Activated T-helper 9 cell treated with anti-CD3 and anti-CD28 coated beads, Interleukin-2, amount 50 U/mL, for 16 hours (primary cell): Measurements from ENCODE around the gene DENND1C.
A peak's percentile ranks its signal among the peaks of the same experiment; 100 is the strongest.

Experiments
- DNase-seq: peaks from one replicate; pipeline ENCODE4 v3.0.0-alpha.2; 2020; ENCODE audit warnings: low read depth

DENND1C gene, protein sequence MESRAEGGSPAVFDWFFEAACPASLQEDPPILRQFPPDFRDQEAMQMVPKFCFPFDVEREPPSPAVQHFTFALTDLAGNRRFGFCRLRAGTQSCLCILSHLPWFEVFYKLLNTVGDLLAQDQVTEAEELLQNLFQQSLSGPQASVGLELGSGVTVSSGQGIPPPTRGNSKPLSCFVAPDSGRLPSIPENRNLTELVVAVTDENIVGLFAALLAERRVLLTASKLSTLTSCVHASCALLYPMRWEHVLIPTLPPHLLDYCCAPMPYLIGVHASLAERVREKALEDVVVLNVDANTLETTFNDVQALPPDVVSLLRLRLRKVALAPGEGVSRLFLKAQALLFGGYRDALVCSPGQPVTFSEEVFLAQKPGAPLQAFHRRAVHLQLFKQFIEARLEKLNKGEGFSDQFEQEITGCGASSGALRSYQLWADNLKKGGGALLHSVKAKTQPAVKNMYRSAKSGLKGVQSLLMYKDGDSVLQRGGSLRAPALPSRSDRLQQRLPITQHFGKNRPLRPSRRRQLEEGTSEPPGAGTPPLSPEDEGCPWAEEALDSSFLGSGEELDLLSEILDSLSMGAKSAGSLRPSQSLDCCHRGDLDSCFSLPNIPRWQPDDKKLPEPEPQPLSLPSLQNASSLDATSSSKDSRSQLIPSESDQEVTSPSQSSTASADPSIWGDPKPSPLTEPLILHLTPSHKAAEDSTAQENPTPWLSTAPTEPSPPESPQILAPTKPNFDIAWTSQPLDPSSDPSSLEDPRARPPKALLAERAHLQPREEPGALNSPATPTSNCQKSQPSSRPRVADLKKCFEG

DNA sequence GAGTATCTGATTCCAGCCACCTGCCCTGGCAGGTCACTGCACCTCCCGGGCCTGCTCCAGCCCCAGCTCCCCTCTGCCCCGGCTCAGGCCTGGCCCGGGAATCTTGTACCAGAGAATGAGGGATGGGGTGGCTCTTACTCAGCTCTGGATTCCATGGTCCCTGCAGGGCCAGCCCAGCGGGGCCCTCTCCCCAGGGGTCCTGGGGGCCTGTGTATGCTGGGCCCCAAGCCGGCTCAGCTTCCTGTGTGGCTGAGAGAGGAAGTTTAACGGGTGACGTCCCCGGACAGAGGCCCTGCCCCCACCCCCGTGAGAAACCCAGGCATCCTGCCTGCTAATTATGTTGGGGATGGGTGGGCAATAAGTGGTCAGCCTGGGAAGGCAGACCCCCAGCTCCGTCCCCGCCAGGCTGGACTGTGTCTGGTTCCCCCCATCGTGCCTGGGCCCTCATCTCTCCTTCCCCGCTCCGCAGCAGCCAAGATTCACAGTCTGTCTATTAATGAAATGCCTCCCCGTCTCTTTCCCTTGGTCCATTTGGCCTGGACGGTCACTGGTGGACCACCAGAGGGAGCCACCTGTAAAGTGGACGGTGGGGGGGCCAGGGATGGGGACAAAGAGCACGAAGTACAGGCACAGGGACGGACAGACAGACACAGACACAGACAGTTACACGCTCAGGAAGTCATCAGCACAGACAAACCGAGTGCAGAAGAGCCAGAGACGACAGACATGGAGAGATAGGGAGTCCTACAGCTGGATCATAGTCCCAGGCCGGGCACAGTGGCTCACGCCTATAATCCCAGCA, at the start of gene DENND1C:
TSS of gene DENND1C (minus strand) at position 247 of the 802 bp plus-strand sequence. CDS start at position 155, 92 bp downstream.
- DNase-seq: peak; percentile 47

DNA sequence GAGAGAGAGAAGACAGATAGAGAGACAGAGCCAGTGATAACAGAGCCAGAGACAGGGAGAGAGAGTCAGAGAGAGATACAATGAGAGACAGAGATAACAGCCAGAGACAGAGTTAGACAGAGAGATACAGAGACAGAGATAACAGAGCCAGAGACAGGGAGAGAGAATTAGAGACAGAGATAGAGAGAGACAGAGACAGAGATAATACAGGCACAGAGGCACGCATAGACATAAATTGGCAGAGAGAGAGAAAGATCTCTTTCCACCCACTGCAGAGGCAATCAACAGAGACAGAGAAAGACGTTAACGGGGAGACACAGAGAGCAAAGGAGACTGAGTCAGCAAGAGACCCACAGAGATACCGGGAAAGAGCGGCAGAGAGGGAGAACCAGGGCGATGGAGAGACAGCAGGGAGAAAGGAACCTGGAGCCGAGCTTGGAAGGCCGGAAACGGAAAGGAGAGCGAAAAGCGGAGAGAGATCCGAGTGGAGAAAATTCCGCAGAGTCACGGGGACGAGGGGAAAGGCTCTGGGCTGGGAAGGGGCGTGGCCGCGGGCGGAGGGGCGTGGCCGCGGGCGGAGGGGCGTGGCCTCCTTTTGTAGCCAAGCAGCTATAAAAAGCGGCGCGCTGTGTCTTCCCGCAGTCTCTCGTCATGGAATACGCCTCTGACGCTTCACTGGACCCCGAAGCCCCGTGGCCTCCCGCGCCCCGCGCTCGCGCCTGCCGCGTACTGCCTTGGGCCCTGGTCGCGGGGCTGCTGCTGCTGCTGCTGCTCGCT, 49.0 kb upstream of the DENND1C start, which contains the start of gene TNFSF9:
TSS of gene TNFSF9 (plus strand) at position 641 of the 777 bp plus-strand sequence. CDS start at position 652, 11 bp downstream.
- peak; percentile 73 for DNase-seq

DNA sequence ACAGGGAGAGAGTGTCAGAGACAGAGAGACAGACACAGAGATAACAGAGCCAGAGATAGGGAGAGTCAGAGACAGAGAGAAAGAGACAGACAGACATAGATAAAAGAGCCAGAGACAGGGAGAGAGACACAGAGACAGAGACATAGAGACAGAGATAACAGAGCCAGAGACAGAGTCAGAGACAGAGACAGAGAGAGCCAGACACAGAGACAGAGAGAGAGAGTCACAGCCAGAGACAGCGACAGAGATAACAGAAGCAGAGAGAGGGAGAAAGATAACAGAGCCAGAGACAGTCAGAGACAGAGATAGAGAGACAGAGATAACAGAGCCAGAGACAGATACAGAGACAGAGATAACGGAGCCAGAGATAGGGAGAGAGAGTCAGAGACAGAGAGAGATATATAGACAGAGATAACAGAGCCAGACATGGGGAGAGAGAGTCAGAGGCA, 48.4 kb upstream of the DENND1C start:
- DNase-seq: no peak

DNA sequence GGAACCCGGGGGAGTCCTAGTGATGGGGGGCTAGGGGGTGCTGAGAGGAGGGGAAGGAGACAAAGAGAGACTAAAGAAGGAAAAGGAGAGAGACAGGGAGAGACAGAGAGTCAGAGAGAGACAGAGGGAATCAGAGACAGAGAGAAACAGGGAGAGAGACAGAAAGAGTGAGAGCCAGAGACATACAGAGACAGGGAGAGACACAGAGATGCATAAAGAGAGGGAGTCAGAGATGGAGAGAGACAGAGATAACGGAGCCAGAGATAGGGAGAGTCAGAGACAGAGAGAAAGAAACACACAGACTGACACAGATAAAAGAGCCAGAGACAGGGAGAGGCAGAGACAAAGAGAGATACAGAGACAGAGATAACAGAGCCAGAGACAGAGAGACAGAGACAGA, 47.8 kb upstream of the DENND1C start:
- DNase-seq: no peak

DNA sequence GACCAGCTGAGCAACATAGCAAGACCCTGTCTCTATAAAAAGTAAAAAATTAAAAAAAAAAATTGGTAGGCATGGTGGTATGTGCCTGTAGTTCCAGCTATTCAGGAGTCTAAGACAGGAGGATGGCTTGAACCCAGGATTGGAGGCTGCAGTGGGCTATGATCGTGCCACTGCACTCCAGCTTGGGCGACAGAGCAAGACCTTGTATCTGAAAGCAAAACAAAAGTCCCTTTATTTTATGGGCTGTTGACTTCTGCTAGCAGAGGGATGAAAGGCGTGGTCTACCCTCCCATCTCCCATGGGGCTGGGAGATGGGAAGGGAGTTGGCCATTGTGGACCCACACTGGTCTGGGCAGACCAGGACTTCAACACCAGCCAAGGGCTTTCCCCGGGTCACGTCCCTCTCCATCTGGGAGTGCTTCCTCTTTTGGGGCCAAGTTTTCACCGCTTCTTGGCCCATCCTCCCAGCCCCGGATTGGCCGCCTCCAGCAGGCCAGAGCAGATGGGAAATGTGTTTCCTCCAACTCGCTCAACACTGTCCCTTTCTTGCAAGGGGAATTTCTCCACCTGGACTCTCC, 47.0 kb upstream of the DENND1C start:
- no peak for DNase-seq

DNA sequence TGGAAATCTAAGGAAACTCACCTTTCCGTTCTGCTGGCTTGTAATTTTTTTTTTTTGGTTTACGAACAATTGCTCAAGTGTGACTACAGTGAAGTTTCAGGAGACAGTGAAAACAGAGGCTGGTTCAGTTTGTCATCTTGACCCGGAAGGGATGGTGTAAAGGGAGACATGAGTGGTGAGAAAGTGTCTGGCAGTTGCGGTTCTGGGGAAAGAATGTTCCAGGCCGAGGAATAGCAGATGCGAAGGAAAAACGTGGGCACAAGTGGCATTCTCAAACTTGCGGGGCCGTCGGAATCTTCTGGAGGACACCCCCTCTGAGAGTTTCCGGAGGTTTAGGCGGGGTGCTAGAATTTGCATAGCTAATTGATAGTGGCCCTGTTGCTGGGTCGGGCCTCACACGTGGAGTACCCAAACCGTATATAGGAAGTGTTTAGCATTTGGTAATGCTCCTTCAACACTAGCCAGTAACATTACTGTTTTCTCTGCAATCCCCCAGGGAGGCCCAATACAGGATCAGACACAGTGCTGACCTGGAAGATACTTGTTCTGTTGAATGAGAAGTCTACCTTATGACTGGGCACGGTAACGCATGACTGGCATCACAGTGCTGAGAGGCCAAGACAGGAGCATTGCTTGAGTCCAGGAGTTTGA, 46.4 kb upstream of the DENND1C start:
- DNase-seq: no peak

DNA sequence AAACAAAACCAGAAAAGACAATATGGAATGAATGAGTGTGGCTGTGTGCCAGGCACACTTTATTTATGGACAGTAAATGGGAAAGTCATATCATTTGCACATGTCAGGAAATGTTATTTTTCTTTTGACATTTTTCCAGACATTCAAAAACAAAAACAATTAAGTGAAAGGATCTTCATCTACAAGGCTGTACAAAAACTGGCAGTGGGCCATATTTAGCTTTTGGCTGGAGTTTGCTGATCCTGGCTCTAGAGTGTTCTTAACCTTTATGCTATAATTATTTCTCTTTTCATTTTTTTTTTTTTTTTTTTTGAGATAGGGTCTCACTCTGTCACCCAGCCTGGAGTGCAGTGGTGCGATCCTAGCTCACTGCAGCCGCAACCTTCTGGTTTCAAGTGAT, 42.7 kb upstream of the DENND1C start:
- DNase-seq: no peak

DNA sequence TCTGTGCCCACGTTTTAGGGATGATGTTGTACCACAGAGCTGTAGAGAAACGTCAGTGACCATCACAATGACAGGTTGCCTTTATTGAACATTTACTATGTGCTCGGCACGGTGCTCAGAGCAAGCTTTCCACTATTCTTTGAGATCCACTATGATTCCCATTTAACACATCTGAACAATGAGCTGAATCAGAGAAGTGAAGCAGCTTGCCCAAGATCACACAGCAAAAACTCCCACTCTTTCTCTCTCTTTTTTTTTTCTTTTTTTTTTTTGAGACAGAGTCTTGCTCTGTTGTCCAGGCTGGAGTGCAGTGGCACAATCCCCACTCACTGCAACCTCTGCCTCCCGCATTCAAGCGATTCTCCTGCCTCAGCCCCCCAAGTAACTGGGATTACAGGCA, 41.1 kb upstream of the DENND1C start:
- DNase-seq: no peak

DNA sequence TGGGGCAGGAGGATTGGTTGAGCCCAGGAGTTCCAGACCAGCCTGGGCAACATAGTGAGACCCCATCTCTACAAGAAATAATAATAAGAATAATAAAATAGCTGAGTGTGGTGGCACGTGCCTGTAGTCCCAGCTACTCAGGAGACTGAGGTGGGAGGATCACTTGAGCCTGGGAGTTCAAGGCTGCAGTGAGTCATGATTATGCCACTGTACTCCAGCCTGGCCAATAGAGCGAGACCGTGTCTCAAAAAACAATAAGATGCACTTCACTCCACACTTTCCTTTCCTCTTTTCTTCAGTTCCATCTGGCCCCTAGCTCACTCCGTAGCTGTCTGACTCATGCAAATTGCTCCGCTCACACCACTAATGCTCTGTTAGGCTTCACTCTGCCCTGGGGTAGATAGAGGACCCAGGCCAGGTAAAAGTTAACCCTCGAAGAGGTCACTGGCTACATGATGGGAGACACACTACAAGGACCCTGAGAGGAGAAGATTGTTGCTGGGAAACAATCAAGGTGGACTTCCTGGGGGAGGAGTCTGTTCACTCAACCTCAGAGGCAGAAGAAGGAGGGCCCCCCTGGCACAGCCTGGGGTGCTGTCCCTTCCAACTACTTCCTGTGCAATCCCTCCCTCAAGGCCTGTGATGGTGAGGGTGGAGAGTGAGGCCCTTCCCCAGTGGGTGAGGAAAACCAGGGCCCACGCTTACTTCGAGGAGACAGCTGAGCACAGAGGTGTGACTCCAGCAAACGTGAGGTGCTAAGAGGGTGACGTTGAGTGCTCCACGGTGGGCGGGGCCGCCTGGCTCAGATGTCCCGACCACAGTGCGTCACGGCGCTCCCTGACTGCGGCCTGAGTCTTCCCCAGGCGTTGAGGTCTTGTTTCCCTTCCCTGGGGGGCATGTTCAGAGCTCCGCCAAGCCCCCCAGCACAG, 40.4 kb upstream of the DENND1C start:
- DNase-seq: peak; percentile 52

DNA sequence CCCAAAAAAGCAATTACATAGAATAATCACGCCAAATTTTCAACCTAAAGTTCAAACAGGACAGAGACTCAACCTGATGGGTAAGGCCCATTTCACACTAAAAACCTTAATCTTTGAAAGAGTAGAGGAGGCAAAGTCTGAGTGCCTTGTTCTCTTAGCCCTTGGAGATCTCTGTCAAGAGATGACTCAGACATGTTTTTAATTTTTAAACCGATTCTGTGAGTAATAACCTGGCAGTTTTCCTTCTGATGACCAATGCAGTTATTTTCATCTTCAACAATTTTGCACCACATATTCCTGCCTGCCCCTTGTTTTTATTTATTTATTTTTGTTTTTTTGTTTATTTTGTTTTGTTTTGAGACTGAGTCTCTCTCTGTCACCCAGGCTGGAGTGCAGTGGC, 37.7 kb upstream of the DENND1C start:
- no peak for DNase-seq

DNA sequence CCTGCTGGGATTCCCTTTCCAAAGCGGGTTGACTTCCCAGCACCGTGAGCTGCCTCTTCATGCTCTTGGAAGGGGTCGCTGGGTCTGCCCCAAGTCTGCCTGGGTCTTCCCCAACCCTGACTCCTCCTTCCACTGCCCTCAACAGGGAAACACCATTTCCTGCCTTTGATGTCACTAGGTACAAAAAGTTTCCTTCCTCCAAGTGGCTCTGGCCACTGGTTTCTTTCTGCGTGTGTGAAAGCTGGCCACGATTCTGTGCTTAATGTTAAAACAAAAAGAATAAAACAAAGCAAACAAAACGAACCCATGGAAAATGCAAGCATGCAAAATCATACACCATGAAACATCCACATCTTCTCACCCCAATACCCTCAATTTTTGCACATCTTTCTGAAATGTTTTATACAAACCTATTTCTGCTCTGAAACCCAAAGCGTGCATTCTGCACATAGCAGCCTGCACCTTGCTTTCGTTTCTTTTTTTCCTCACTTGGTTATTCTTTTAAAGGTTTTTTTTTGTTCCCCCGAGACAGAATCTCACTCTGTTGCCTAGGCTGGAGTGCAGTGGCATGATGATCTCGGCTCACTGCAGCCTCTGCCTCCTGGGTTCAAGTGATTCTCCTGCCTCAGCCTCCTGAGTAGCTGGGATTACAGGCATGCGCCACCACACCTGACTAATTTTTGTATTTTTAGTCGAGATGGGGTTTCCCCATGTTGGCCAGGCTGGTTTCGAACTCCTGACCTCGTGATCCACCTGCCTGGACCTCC, 36.7 kb upstream of the DENND1C start:
- DNase-seq: no peak

DNA sequence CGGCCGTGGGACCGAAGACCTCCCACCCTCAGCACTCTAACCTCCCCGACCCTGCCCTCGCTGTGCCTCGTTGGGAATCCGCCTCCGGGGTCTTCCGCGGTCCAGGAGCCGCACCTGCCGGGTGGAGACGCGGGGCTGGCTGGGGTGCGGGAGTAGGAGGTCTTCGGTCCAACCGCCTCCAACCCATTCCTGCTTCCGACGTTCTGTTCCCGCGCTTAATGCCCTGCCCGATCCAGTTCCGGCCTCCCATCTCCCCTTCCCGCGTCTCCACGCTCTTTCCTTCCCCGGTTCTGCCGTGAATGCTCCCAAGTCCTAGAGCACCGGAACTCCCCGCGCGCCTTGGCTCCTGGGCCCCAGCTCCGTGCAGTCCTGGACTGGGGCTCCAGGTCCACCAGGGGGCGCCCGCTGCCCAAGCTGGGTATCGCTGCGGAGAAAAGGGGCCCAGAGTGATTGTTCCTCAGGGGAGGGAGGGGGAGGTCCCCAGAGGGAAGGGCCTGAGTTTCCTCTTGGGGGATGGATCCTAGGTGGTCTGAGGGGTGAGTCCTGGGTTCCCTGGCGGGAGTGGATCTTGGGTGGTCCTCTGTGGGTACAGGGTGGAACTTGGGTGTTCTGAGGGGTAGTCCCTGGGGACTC, 35.2 kb upstream of the DENND1C start:
- DNase-seq: peak; percentile 86

DNA sequence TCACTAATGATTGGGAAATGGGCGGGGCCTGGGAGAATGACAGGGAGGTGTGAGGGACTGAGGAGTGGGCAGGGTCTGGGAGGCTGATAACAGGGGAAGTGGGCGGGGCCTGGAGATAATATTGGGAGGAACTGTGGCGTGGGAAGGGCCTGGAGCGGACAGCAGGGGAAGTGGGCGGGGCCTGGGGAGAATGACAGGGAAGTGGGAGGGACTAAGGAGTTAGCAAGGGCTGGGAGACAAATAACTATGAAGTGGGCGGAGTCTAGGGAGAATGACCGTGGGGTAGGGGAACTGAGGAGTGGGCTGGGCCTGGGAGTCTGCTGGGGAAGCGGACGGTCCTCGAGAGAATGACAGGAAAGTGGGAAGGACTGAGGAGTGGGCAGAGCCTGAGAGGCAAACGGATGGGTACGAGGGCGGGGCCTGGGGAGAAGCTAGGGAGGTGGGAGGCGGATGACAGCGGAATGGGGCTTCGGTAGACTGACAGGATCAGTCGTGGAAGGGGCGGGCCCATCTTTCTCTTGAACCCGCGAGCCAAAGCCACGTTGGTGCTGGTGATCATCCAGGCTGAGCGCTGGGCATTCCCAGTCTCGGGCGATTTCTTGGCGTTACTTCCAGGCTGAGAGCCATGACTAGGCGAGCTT, 34.6 kb upstream of the DENND1C start:
- peak; percentile 33 for DNase-seq

DNA sequence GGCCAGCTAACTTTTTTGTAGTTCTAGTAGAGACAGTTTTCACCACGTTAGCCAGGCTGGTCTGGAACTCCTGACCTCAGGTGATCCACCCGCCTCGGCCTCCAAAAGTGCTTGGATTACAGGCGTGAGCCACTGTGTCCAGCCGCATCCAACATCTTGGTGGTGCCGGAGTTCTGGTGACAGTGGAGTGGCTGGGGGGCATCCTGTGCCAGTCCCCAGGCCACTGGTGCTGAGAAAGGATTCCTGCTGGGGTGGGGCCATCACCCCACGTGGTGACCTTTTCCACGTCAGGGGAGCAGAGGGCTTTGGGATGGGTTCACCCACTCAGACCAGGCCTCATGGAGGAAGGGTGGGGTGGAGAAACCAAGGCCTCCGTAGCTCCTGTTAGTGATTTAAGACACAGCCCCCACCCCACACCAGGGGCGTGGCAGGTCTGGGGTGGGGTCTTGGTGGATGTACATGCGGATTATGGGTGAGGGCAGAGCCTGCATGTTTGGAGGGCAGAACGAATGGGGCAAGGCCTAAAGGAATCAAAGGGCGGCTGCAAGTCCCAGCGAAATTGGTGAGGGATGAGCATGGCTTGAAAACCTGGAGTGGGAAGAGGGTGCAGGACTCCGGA, 33.4 kb upstream of the DENND1C start:
- DNase-seq: no peak

DNA sequence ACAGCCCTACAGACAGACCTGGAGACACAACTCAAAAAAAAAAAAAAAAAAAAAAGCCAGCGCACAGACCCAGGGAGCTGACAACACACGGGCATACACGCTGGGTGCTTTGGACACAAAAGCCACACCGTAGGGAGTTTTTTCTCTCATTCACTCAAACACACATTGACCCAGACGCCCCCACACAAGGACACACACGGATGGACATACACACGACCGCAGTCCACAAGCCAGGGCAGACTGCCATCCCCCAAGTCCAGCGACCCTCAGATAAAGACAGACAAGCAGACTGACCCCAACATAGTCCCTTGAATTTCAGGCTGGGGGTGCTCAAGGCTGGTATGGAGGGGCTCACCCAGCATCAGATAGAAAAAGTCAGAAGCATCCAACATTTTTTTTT, 32.5 kb upstream of the DENND1C start:
- DNase-seq: no peak

DNA sequence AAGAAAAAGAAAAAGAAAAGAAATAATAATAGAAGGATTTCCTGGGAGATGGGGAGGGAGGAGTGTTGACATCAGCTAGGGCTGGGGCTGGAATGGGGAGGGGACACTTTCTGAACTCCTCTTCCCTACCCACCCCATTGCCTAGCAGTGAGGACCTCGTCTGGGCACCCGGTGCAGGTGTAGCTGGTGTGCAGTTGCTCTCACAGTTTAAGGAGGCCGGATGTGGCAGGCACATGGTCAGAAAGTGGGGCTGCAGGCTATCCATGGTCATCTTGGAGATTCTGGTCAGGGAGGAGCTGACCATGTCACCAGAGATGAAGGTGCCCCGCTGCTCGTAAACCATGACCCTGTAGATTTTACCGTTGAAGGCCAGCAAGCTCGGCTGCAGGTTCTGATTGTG, 29.0 kb upstream of the DENND1C start:
- no peak for DNase-seq
